HG03521 (cell line): ENCODE measurements around the gene IL12RB2.

Experiments used
- ATAC-seq: cut with Tn5 transposase; IDR thresholded peaks from one replicate; pipeline ENCODE4 v1.9.1; 2021; ENCODE audit warnings: mild to moderate bottlenecking, moderate library complexity; ENCODE audit not compliant: unreplicated experiment

Gene IL12RB2

DNA sequence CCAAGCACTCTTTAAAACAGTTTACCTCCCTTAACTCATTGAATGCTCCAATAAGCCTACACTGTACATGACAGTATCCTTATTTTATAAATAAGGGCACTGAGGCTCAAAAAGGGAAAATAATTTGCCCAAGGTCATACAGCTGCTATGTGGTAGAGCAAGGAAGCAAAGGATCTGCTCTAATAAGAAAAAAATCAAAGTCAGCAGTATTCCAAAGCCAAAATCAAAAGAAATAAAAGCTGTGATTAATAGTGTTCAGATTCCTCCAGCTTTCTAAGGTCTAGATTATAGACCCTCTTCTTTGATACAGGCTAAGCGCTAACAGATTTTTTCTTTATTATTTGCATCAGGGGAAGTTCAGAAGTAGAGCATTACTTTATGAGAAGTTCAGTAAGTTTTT lies 39.3 kb downstream of the IL12RB2 start:
- ATAC-seq: no peak

DNA sequence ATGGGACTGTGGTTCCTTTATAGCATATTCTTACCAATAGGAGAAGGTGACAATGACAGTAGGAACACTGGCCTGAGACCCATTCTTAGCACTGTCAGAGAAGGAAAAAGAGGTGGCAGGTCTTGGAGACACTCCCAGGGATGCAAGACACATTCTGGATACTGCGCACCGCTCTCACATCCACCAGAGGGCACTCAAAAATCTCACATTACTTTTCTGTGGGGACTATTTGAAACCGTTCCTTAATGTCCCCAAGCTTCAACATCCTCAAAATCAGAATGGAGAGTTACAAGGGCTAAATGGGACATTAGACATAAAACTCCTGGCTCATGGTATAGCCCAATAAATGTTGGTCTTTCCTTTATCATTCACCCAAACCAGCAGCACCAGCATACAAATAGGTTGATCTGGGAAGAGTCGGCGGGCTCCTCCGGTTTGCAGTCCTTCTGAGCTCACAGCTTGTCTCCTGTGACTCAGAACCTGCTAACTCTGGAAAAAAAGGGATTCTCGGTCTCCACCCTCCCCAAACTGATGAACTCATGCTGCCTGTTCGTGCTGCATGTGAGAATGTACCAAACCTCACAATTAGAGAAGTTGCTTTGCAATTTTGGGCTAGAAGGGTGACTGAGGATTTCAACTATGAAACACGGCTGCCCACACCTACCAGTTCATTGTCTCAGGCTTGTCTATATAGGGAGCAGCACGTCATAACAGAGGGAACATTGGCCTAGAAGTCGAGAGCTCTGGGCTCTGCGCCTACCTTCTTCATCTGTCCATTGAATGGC lies 40.2 kb downstream of the IL12RB2 start:
- no peak for ATAC-seq

DNA sequence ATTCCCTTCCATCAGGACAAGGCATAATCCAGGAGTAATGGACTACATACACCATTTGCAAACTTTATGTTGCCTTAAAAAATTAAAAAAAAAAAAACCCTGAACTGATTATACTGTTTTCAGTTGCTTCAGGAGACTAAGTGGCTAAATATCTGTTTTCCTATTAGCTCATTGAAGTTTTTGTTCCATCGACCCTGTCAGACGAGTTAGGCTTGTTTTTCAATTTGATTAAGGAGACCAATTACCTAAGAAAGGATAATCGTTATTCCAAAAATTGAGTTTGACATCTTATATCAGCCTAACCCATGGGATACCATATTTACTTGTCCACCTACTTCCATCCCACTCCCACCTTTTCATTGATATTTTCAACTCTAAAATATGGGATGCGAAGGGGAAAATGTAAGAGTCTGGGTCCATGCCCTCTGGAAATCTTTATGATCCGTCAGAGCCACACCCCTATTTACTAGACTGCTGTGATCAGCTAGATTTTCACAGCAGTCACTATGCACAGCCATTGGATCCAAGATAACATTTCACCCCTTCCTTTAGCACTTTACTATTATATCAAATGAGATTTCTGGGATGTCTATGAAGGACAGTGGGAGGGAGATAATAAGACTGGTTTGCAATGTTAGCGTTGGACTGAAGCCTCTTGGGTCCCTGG lies 41.0 kb downstream of the IL12RB2 start:
- ATAC-seq: no peak

DNA sequence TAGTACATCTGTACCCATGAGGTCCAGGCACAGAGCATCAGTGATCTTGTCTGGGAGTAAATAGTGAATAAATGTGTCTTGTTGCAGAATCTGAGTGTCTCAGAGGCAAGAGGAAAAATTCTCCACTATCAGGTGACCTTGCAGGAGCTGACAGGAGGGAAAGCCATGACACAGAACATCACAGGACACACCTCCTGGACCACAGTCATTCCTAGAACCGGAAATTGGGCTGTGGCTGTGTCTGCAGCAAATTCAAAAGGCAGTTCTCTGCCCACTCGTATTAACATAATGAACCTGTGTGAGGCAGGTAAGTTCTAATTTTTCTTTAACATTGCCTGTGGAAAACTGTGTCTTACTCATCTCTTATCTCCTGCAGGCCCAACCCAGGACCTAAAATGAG lies 43.1 kb downstream of the IL12RB2 start:
- ATAC-seq: no peak

DNA sequence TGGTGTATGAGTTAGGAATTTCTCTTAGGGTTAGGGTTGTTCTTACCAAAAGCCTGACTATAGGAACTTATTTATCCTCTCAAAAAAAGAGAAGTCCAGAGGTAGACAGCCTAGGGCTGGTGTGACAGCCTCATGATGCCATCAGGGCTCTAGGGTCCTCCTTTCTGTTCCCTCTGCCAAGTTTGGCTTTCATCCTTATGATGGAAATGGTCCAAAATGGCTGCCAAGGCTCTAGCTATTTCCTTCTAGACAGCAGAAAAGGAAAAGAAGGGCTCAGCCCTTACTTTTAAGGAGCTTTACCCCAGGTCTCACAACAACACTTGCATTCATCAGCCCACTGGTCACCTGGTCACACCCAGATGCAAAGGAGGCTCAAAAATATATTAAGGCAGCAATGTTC lies 44.5 kb downstream of the IL12RB2 start:
- ATAC-seq: no peak

DNA sequence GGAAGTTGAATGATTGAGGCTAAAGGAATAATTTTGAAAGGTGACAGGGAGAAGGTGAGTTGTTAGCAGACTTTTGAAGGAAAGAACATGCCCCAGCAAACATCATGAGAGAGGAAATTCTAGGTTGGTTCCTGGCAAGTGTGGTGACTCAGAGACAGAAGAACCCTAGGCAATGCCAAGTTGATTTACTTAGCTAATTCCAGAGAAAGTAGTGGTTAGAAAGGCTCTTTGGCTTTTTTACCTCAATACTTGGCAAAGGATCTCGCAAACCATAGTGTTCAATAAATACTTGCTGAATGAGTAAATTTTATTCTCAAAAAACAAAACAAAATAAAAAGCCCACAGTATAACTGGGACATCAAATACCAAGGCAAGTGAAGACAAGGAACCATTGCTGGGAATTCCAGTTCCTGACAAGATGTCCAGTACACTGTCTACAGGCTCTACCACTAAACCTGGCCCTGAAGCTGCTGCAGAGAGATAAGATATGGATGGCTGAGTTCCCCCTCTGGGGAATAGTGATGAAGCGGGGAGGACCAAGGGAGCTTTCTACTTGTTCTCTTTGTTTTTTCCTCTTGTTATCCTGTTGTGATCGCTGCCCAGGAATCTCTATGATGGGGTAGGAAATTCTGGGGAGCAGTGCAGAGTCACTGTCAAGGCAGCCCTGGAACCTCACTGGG lies 48.2 kb downstream of the IL12RB2 start:
- ATAC-seq: no peak

DNA sequence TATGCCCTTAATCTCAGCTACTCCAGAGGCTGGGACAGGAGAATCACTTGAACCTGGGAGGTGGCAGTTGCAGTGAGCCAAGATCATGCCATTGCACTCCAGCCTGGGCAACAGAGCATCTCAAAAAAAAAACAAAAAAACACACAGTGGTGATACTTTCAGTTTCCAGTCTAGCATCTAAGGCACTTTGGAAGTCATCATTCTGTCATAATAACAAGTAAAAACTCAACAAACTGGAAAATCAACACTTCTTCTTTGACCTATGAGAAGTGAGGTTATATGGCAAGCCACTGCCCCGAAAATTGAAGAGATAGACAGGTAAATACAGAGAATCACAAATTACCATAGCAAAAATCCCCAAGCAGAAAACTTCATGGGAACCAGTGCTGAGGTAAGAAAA lies 51.9 kb downstream of the IL12RB2 start:
- no peak for ATAC-seq

DNA sequence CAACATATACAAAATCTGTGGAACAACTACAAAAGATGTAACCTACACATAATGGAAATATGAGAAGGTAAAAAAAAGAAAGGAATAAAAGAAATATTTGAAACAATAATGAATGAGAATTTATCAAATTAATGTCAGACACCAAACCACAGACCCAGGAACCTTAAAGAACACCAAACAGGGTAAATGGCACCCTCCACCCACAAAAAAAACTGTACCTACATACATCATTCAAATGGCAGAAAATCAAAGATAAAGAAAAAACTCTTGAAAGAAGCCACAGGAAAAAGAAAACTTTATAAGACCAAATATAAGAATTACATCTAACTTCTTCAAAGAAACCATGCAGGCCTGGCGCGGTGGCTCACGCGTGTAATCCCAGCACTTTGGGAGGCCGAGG lies 54.0 kb downstream of the IL12RB2 start:
- ATAC-seq: no peak

DNA sequence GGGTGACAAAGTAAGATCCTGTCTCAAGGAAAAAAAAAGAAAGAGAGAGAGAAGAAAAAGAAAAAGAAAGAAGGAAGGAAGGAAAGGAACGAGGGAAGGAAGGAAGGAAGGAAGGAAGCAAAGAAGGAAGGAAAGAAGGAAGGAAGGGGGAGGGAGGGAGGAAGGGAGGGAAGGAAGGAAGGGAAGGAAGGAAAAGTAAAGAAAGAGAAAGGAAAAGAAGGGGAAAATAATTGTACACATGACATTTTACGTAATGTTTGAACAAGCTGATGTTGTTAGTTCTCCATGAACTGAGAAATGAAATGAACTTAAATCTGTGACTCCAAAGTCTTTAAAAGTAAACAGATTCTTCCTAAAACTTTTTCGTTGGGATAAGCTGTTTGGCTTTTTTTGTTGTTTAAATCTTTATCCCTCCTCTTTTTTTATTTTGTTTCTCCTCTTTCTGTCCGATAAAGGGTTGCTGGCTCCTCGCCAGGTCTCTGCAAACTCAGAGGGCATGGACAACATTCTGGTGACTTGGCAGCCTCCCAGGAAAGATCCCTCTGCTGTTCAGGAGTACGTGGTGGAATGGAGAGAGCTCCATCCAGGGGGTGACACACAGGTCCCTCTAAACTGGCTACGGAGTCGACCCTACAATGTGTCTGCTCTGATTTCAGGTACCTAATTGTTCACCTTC lies 59.8 kb downstream of the IL12RB2 start:
- no peak for ATAC-seq

DNA sequence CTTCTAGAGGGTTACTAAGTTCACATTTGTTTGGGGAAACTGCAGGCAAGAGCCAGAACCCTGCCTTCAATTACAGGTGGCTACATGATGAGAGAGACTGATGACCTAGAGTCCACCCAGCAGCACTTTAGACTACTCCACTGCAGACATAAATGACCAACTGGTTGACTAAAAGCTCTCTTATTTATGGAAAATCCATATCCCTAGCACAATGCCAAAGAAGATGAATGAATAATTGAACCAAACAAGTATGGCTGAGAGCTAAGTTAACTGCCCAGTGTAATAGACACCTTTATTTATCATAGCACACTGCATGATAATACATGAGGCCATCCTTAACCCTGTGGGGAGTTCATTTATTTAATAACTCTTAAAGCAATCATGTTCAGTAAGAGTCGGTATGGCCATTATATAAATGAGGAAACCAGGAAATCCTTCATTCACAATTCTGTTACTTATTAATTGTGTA lies 60.4 kb downstream of the IL12RB2 start:
- ATAC-seq: no peak

DNA sequence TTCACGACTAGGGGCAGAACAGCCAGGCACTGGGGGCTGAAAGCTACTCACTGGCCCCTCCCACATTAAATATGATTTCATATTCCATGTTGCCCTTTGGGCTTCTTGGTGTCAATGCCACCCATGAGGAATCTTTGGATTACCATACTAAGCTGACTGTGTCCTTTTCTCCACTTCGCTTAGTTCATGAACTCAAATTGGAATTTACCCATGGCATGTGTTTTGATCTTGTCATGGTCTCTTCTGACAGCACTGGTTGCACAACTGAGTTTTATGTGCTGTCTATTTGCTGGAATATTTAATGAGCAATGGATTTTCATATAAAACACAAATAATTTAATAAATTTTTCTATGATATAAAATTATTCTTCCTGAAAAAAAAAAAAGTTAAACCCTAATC lies 63.4 kb downstream of the IL12RB2 start:
- no peak for ATAC-seq

DNA sequence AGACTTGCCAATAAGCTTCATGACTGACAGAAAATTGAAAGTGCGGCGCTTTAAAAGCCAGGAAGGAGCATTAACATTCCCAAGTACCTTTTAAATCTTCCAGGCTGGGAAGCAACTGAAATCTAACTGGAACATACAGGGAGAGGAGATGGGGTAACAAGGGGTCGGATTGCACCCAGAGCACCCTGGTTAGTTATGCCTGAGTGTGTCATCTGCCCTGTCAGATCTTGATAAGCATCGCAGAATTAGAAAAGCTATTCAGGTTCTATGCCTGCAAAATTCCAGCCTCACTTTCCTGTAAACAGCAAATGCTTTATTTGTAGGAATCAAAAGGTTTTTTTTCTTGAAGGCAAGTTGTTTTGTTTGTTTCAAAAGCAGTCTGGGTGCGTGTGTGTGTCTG lies 64.0 kb downstream of the IL12RB2 start:
- no peak for ATAC-seq

DNA sequence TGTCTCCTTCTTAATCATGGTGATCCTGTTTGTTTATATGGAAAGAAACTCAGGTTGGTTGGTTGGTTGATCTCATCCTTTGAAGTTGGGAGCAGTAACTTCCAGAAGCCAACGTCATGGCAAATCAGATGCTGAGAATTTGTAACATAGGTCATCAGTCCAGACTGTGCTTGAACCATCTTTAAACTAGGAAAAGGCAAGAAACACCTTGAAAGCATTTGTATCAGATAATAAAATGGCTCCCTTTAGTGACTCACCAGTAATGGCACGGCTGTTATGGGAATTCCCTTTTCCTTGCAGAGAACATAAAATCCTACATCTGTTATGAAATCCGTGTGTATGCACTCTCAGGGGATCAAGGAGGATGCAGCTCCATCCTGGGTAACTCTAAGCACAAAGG lies 64.5 kb downstream of the IL12RB2 start:
- ATAC-seq: no peak

DNA sequence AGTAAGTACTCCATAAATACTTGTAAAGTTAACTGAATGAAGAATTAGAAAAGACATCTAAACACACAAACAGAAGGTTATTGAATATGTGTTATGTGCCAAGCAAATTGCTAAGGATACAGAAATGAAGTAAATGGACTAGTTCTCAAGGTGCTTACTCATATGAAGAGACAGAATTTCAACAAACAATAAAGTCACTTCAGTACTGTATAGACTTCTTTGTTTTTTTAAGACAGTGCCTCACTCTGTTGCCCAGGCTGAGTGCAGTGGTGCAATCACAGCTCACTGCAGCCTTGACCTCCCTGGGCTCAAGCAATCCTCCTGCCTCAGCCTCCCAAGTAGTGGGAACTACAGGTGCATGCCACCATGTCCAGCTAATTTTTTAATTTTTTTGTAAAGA lies 65.2 kb downstream of the IL12RB2 start:
- no peak for ATAC-seq

DNA sequence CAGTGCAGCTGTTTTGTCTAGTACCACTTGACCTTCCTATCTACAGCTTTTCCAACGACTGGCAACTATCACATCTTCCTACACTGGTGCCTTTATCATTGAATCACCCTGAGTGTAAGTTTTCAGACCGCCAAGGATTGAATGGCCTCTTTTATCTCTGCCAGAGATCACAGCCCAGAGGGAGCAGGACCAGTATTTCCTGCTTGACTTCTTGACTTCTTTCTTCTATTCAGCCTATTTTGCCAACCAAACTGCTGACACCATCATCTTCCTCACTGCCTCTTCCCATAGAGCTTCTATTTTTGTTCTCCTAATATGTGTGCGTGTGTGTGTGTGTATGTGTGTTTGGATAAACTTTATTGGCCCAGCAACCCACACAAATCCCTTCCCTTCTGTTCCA lies 68.7 kb downstream of the IL12RB2 start:
- no peak for ATAC-seq

DNA sequence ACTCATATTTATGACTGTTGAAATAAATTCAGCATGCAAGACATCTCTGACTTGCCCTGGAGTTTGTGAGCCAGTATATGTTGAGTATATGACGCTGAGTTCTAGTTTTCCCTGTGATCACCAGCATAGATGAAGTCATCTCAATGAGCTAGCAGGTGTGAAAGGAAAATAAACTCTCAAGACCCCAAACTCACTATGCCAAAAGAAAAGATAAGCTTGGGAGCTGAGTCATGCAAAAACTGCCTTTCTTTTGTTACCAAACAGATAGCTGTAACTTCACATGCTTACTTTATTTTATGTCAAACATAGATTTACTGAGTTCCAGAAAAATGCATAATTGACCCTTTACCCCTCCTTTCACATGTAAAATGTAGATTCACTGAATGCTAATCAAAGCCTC lies 69.6 kb downstream of the IL12RB2 start:
- no peak for ATAC-seq

DNA sequence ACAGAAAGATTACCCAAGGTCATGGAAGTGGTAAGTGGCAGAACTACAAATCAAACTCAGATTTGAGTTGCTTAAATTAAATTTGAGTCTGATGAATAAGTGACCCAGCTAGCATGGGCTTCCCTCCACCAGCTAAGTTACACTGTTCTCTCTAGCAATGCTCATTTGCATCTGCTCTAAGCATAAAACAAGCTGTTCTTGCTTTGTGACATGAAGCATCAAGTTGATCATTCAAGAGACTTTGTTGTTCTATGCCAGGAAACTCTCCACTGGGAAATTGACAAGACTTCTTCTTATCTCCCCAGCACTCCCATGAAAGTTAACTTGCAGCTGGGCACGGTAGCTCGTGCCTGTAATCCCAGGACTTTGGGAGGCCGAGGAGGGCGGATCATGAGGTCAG lies 73.5 kb downstream of the IL12RB2 start:
- ATAC-seq: no peak

DNA sequence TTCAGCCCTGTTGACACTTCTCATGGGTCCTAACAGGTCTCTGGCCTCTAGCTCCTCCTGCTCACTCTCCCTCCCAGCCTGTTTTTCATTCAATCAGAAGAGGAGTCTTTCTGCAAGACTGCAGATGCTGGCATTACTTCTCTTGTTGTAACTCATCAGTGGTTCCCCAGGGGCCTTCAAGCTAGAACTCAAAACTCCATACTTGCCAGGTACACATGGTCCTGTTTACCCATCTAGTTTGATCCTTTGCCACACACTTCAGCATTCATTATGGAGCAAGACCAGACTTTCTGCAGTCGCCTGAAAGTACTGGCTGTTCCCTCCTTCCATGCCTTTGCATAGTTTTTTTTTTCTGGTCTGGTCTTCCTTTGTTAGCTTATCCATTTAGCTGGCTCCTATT lies 74.6 kb downstream of the IL12RB2 start:
- ATAC-seq: no peak

DNA sequence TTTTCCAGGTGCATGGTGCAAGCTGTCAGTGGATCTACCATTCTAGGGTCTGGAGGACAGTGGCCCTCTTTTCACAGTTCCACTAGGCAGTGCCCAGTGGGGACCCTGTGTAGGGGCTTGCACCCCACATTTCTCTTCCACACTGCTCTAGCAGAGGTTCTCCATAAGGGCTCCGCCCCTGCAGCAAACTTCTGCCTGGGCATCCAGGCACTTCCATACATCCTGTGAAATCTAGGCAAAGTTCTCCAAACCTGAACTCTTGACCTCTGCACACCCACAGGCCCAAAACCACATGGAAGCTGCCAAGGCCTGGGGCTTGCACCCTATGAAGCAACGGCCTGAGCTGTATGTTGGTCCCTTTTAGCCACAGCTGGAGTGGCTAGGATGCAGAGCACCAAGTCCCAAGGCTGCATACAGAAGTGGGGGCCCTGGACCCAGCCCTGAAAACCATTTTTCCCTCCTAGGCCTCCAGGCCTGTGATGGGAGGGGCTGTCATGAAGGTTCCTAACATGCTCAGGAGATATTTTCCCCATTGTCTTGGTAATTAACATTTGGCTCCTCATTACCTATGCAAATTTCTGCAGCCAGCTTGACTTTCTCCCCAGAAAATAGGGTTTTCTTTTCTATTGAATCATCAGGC lies 76.4 kb downstream of the IL12RB2 start:
- no peak for ATAC-seq

DNA sequence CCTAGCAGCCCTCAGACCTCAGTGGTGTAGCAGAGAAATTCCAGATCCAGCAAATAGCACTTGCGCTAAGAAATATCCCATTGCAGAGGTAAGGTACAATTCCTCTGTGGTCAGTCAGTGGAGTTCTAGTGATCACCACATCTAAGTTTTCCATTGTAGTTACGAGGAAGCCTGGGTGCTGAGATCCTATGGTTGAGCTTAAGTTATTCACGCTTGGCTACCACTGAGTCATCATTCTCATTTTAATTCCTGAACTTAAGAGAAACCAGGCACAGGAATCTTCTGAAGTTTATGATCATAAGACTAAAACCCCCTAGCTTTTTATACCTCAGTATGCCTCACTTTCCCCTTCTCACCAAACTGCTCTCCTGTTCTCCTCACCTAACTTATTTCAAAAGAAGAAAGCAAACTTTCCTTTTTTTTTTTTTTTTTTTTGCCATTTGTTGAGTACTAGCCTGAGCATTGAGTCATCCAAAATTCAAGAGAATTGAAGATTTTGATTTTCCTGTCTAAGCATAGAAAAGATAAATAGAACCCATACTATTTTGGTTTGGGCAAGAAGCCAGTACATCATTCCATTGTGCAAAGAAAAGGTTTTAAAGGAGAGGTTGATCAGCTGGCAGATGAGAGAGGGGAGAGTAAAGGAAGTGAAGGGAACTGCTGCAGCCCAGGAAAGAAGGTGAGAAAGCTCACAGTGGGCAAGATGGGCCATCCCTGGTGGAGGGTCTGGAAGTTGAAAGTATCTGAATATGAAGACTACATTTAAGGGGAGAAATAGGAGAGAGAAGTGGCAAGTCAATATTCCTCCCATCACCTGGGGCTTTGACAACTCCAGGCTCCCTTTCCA lies 82.6 kb downstream of the IL12RB2 start:
- no peak for ATAC-seq
